Right ventricle myocardium inferior (tissue), 1 donor: ENCODE results near the gene KIF2A. TPM values are rescaled to one million over a fixed set of nuclear protein-coding genes. Genes with fewer than 3 reads are reported as not detected.

Experiments
- ATAC-seq: fragments of 200-7000 bp; cut with Tn5 transposase; one replicate; pipeline ENCODE4 v1.9.1; 2020; ENCODE audit warnings: mild to moderate bottlenecking, moderate library complexity
- DNase-seq: peaks from one replicate; pipeline ENCODE4 v3.0.0; 2021; ENCODE audit errors: missing footprints
- intact Hi-C: fragments of 100-400 bp; cut with DNase I; formaldehyde crosslinking; loops from one replicate; pipeline ENCODE4 v1.11.0; 2022
- long read RNA-seq: library from polyadenylated mRNA; unstranded; transcript quantifications from one replicate; pipeline ENCODE4 v2.0.0, GENCODE V29; 2021
- total RNA-seq: library from RNA; stranded (reverse); fragmentation: NEBNext Ultra II Directional; extraction: Animal tissue kit (Norgen Biotek cat#: 25700); gene quantifications from one replicate; pipeline ENCODE4 v1.2.1, GENCODE V29; 2021
- donor health status: DM: no; HTN: yes; CAD: no; lungs with severe emphysema.

The KIF2A gene
- total RNA-seq, result 9.8 TPM
- long read RNA-seq, partial matches to known transcripts, result 1 of 7 reads
- long read RNA-seq, other reads (novel, unspliced or antisense), result 3 of 7 reads

DNA sequence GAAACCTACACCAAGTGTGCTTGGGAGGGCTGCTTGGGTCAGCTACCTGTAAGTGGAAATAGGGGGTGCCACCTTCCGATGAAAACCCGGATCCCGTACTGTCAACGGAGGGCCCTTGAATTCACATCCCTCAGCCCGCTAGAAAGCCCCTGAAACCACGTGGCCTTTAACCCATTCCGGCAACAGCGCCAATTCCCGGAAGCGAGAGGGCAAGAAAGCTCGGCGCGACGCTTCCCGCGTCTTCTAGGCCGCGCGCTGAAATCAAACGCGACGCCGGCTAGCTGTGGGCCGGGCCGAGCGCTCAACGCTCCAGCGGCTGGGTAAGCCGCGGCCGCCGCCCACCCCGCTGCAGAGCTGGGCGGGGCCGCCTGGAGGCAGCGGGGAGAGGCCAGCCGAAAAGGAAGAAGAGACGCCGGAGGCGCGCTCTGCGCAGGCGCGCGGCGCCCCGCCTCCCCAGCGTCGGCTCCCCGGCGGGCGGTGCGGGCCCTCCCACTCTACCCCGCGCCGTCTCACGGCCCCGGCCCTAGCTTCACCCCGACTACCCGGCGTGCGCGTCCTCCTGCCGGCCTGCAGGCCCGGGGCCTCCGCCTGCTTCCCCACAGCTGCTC, at the start of gene KIF2A:
KIF2A (plus strand) TSS at position 492 of the 608 bp plus-strand sequence. CDS start 267 bp downstream, outside the sequence.
- intact Hi-C loops, result loop anchor here (5.0 to 10.0 kb wide), 2 partner anchors 49 to 106 kb away; partner anchors contain the start of gene IPO11
- peak; percentile 95 for DNase-seq
- peak; percentile 99 for ATAC-seq

DNA sequence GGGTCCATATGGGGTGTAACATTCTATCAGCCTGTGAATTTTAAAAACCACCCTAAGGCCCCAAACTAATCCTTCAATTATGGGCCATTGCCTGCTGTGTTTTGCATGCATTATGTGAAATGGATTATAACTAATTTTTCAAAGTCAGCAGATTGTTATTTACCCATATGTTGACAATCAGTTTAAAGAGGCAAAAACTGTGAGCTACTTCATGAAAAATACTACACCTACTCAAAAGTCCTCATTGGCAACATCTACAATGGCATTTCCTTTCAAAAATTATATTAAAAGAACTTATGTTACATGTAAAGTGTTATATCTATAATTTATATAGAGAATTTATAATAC, 49.0 kb upstream of the KIF2A start:
- intact Hi-C loops, result no loop called here
- DNase-seq (no peak), ATAC-seq (no peak)

DNA sequence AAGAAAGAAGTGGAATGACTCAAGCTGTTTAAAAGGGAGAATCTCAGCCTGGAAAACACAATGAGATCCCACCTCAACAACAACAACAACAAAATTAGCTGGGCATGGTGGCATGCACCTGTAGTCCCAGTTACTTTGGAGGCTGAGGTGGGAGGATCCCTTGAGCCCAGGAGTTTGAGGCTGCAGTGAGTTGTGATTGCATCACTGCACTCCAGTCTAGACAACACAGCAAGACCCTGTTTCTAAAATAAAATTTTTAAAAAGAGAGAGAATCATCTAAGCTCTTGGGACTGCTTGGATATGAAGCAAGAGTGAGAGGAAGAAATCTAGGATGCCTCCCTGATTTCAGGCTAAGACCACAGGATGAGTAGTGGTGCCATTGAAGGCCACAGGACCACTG, 47.4 kb upstream of the KIF2A start:
- ATAC-seq (no peak), DNase-seq (no peak)
- intact Hi-C loops, result no loop called here

DNA sequence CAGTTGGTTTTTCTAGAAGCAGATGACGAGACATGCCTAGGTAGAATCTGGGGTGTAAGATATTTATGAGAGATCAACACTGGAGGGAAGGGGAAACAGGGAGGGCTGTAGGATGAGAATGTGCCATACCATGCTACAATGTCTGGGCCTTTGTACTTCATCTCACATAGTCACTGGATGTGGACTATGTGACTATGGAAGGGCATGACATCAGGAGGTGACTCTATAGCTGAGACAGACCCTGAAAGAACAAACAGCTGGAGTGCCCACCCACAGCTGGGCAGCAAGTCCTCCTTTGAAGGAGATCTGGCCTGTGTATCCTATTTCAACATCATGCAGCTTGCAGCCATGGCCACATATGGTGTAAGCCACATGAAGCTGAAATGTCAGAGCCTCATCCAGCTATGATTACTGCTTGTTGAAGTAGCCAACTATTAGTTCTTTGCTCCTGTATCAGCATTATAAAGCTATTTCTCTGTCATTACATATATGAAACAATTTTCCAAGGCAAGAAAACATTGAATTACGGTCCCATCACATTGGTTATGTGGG, 46.2 kb upstream of the KIF2A start:
- ATAC-seq (no peak), DNase-seq (no peak)
- intact Hi-C loops, result no loop called here

DNA sequence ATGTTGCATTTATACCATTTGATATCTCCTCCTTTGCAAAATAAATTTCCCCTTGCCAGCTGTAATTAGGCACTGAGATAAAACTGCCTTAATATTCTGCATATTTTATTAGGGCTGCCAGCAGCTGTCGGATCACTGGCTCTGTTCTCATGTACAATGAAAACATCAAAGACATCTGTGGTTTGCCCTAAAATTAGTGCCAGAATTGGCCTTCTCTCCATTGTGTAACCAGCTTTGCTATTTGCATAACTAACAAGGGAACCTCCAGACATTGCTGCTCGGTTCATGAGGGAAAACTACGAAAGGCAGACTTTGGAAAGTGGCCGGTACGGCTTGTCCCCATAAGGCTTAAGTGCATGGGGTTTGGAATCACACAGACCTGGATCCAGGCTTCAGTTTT, 45.5 kb upstream of the KIF2A start:
- DNase-seq, result no peak
- intact Hi-C loops, result no loop called here
- no peak for ATAC-seq

DNA sequence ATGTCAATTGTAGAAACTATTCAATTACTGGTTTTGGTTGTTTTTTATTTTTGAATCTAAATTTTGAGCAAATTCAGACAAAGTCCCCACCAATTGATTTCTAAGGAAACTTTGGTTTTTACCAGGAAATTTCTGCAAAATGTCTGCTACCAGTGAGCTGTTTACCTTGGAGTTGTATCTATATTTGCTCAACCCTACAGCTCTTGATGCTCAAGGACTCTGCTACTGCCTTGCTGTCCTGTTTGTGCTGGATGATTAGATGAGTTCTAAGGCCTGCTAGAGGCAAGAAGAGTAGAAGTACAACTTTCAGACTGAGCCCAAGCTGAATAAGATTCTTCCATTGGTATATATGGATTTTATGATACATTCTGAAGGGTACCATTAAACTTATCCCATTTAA, 42.6 kb upstream of the KIF2A start:
- ATAC-seq (no peak), DNase-seq (no peak)
- intact Hi-C loops, result no loop called here

DNA sequence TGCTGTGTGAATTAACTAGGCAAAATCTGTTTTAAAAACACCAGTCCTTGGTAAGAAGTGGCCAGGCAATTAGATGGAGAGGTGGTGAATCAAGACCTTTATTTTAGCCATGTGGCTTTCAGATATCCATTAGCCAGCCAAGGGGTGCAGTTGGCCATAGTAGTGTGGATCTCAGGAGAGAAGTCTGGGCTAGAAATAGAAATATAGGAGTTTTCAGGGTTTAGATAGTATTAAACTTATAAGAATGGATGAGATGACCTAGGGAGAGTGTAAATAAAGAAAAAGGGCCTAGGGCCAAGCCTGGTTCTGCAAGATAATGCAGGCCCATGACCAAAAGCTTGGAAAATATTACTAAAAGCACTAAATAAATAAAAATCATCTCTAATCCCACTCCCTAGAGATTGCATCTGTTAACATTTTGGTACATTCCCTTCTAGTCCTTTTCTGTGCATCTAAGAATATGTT, 40.3 kb upstream of the KIF2A start:
- ATAC-seq, result no peak
- intact Hi-C loops, result no loop called here

DNA sequence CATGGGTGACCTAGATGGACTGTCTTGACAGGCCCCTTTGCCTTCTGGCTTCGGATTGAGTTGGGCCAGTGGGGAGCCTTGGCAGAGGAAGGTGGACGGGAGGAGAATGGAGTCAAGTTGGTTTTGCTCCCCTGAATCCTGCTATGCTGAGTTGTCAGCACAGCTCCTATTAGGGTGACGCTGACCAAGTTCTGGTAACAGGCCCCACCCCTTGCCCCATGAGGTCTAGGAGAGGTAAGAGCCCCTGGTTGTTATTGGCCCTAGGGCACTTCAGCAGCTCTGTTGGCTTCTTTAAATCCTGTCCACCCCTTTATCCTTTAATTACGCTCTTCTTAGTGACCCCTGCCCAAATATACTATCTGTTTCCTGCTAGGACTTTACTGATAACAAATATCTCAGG, 39.4 kb upstream of the KIF2A start:
- ATAC-seq, result no peak
- intact Hi-C loops, result no loop called here
- no peak for DNase-seq

More for the DNA sequence above, 40.3 kb upstream of the KIF2A start:
- no peak for DNase-seq

DNA sequence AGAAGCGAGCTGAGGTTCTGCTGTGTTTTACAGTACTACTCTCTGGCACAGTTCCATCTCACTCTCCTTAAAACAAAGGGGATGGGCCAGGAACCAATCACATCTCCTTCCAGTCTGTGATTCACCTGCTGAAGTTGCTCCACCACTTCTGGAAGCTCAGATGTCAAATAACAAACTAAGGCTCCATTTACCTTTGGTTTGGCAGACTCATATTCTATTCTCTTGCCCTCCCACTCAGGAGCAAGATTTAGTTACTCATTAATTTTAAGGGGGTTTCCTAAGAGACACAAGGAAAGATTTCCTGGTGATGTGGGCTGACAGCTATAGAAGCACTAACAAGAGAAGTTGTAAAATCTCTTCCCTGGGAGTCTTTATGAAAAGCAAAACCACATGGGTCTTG, 37.8 kb upstream of the KIF2A start:
- intact Hi-C loops, result no loop called here
- DNase-seq, result no peak
- ATAC-seq, result no peak

DNA sequence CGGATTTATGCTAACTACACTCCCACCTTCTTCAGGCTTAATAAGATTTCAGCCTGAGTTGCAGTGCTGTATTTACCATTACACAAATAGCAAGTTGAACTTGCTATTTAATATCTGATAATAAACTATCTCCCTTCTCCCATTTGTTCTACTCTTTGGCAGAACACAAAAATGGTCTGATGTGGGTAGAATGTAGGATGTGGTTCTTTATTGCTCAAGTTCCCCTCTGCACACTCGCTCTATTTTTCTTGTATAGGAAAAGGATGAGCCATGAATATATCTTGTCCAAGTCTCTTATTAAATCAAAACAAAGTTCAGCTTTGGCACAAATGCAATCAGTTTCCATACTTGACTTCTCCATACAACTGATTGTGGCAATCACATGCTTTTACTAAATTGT, 37.2 kb upstream of the KIF2A start:
- intact Hi-C loops, result no loop called here
- no peak for ATAC-seq
- DNase-seq, result no peak

DNA sequence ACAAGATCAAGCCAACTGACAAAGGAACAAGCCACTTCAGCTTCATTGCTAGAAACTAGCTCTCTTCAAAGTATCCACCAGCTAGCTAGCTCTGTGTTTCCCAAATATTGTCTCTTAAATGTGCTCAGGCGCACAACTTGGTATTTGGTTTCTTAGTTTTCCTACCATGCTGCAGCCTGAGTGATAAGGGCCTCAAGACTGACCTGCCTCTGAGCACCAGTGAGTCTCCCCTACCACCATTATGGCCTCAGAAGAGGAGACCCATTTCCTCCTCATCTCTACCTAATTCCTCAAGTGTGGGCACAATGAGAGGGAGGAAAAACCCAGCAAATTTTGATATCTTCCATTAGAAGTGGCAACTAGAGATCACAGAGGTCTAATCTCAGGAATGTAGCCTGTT, 34.6 kb upstream of the KIF2A start:
- DNase-seq (no peak), ATAC-seq (no peak)
- intact Hi-C loops, result no loop called here

DNA sequence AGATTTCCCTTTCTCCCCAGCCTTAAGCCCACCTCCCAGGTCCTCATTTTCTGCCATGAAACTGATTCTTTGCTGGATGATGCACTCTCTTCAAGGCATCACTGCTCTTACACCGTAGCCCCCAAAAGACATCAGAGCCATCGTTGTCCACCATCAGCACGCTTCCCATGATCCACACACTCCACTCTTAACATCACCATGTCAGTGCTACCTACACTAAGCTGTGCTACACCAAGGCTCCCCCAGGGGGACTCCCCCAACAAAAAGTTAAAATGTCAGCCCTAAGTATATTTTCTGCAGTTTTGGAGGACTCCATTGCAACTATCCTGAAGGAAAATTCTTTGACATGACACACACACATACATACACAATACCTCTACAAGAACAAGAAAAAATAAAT, 34.1 kb upstream of the KIF2A start:
- intact Hi-C loops, result no loop called here
- DNase-seq (no peak), ATAC-seq (no peak)

DNA sequence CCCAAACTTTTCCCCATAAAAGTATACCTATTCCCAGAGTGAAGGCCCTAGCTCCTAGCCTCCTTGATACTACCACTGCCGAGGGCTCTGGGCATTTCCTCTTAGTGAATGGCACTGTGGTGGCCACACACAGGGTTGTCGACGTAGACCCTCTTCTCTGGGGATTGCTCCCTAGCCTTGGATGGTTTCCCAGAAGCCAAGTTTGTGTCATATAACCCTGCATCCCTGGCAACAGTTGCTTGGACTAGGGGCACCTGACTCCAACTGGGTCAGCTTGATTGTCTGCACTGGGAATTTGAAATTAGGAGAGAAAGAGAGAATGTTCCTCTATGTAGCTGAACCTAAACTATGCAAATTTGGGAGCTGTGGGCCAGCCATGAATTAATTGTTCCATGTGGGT, 32.3 kb upstream of the KIF2A start:
- DNase-seq, result no peak
- no peak for ATAC-seq
- intact Hi-C loops, result no loop called here

DNA sequence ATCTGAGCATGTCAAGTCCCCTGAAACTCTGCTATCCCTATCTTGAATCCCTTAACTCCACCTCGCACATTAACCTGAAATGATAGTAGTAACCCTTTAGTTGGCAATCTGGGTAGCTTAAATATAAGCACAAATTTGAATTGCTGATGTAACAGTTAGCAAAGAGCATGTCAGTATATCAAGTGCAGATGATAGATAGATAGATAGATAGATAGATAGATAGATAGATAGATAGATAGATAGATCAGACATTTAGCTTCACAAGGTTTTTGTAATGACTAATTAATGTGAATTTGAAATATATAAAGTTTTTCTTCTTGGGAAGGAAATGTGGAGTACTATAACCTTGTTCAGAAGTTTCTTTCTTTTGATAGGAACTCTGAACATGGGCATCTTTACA, 30.4 kb upstream of the KIF2A start:
- DNase-seq, result no peak
- intact Hi-C loops, result no loop called here
- no peak for ATAC-seq

DNA sequence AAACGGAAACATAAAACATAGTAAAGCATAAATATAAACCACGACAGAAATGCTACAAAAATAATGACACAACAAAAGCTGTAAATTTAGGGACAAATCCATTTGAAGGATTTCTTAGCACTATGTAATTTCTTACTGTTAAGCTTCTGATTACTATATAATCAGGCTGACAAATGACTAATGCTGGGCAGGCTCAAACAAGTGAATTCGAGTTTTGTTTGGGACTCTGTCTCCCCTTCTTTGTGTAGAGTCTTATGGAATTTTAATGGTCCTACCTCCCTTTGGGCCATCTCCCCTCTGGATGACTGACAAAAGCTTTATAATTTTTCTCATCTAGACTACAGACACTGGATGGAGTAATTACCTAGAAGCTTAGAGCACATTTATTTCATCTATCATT, 24.6 kb upstream of the KIF2A start:
- DNase-seq (no peak), ATAC-seq (no peak)
- intact Hi-C loops, result no loop called here

DNA sequence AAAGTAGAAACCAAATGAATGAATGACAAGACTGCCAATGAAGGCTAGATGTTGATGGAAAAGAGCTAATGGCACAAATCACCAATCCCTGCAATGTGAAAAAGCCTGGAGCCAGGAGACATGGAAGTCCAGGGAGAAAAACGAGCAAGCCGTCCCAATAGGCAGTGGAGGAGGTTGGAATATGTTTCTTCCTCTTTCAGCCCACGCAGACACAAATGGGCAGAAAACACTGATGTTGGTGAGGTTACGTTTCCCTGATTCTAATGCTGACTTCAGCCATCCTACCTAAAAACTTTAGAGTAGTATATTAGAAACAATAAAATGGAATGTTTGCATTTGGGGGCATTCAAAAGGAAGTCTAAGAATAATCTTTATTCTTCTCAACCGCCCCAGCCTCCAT, 23.9 kb upstream of the KIF2A start:
- ATAC-seq (no peak), DNase-seq (no peak)
- intact Hi-C loops, result no loop called here

DNA sequence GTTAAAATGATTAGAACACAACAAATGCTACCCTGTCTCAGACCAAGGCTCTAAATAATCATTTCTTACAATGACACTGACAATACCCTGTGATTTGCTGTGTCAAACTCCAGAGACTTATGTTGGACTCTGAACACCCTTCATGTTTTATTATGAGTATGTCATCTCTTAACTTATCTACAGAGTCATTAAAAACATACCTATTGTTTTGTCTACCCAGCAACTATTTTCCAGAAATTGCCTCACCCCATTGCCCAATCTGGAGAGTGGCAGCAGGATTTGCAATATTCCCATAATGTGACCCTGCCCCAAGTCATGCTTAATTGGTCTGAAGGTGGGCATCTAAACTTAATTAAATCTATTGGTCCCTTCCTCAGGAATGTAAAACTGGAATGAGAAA, 23.0 kb upstream of the KIF2A start:
- intact Hi-C loops, result no loop called here
- ATAC-seq, result no peak
- DNase-seq, result no peak

DNA sequence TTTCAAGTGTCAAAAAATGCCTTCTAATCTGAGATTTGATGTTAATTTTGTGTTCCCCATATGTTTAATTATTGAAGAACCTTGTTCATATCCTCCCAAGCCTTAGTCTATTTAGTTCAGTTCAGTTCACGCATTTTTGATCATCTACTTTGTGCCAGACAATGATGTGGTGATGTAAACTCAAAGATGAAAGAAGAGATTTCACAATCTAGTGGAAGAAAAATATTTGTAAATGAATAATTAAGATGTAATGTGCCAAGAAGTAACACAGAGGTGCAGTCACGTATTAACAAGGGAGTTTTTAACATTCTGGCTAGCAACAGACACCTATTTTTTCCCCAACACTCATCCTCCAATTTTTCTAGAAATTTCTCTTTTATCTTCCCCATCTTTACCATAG, 22.1 kb upstream of the KIF2A start:
- DNase-seq (no peak), ATAC-seq (no peak)
- intact Hi-C loops, result no loop called here

DNA sequence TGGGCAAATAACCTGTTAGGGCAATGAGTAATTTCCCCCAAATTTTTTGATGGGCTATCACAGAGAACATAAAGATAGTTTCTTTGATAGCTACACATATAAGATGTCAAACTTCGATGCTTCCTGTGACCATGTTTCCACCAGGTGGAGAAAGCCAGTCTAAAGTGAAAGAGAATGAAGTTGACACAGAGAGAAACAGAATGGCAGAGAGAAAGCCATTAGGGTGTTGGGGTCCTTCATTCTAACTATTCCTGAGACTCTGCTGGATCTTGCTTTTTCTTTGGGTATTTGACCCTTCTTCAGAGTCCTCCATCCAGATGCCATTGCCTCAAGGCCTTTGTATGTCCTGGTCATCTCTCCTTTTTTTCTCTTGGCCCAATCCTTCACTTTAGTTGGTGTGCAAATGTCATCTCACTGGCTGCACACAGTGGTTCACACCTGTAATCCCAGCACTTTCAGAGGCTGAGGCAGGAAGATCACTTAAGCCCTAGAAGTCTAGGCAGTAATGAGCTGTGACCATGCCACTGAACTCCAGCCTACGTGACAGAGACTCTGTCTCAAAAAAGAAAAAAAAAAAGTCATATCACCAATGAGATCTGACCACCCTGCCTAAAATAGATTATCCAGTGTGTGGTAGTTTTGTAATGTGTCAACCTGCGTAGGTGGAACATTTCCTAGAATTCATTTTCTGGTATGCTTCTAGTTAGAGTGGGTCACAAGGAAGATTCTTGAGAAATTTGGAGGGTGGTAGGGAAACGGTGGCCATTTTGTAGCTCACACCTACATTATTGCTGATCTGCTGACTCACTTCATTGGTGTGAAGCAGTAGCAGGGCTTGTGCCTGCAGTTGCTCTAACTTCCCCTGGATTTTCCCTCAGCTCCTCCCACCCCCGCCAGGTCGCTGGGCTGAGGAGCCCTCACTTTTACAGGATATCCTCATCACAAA, 20.8 kb upstream of the KIF2A start:
- no peak for ATAC-seq
- intact Hi-C loops, result no loop called here
- DNase-seq, result no peak

DNA sequence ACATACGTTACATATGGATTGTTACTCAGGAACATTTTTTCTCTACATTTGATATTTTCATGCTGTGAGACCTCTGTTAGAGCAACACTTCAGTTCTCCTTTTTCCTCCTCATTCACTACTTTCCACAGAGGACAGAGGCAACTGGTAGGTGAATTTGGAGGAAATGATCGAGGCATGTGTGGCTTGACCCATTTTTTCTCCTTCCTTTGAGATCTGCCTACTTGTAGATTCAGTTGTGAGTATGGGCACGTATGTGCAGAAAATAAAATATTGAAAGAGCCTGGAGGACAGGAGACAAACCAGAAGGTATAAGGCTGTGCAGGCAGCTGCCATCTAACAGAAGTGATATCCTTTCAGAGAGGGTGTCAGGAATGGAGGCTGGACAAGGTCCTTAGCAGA, 19.2 kb upstream of the KIF2A start:
- DNase-seq, result no peak
- ATAC-seq, result no peak
- intact Hi-C loops, result no loop called here
